Measurements from ENCODE around the gene BEGAIN.

Gene BEGAIN

DNA sequence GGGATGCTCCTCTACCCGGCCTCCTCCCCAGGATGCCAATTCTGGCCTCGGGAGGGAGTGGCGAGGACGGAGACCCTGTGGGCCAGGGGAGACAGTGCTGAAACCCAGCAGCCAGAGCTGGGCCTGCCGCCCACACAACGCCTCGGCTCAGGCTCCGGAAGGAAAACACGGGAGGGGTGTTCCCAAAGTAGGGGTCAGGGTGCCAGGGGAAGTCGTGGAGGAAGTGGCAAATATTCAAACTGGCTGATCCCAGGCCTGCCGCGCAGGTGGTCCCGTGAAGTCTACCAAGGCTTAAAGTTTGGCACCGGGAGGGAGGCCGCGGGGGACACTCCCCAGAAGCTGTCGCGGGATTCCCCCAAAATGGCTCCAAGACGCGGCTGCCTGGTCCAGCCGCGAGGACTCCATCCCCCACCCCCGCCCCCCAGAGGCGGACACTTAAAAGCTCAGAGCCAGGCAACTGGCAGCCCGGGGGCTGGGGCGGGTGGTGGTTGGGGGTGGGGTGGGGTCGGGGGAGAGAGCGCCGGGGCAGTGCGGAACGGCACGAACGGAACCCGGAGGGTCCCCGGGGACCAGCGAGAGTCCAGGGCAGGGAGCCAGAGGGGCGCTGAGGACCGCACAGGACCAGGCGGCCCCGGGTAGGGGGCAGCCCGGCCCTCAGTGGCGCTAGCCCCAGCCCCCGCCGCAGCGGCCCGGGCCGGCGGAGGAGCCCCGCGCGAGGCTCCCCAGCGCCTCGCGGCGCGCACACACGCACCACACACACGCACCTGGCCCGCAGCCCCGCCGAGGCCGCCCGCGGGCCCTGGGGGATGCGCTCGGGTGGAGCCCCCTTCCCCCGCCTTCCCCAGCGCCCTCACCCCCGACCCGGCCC, 20.0 kb downstream of the BEGAIN start:
- Histone ChIP-seq H3K27me3 (ENCODE audit: insufficient read depth, low read length) (no peaks in the 10 kb centered on the region), H3F3A (ENCODE audit: insufficient read depth, low read length) (no peaks in the 10 kb centered on the region), H3K9me2 (ENCODE audit: low read depth, low read length) (no peaks in the 10 kb centered on the region), H3K4me2 (ENCODE audit: low read length) (no peak overlapping the region), H3K9me3 (ENCODE audit: low read length) (no peaks in the 10 kb centered on the region), H3K4me3 (ENCODE audit: low read depth, low read length, poor library complexity, severe bottlenecking) (no peak overlapping the region), H3K9ac (ENCODE audit: low read length) (no peak overlapping the region), H3K36me3 (ENCODE audit: insufficient read depth, low read length) (no peaks in the 10 kb centered on the region), H3K27ac (ENCODE audit: low read depth, low read length, poor library complexity, severe bottlenecking) (no peak overlapping the region), H2AFZ (ENCODE audit: low read length) (no peak overlapping the region), H3K79me2 (ENCODE audit: insufficient read depth, low read length) (no peaks in the 10 kb centered on the region), H3K4me1 (ENCODE audit: insufficient read depth, low read length, severe bottlenecking) (no peaks in the 10 kb centered on the region), H4K20me1 (ENCODE audit: insufficient read depth, low read length) (no peaks in the 10 kb centered on the region)
- no peak for TF ChIP-seq EZH2 (IDR thresholded peaks at IDR 0.05; ENCODE audit: borderline replicate concordance, low read length)
- TF ChIP-seq, protein P1, sequence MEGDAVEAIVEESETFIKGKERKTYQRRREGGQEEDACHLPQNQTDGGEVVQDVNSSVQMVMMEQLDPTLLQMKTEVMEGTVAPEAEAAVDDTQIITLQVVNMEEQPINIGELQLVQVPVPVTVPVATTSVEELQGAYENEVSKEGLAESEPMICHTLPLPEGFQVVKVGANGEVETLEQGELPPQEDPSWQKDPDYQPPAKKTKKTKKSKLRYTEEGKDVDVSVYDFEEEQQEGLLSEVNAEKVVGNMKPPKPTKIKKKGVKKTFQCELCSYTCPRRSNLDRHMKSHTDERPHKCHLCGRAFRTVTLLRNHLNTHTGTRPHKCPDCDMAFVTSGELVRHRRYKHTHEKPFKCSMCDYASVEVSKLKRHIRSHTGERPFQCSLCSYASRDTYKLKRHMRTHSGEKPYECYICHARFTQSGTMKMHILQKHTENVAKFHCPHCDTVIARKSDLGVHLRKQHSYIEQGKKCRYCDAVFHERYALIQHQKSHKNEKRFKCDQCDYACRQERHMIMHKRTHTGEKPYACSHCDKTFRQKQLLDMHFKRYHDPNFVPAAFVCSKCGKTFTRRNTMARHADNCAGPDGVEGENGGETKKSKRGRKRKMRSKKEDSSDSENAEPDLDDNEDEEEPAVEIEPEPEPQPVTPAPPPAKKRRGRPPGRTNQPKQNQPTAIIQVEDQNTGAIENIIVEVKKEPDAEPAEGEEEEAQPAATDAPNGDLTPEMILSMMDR (IDR thresholded peaks at IDR 0.05; ENCODE audit: low read length): no peak

DNA sequence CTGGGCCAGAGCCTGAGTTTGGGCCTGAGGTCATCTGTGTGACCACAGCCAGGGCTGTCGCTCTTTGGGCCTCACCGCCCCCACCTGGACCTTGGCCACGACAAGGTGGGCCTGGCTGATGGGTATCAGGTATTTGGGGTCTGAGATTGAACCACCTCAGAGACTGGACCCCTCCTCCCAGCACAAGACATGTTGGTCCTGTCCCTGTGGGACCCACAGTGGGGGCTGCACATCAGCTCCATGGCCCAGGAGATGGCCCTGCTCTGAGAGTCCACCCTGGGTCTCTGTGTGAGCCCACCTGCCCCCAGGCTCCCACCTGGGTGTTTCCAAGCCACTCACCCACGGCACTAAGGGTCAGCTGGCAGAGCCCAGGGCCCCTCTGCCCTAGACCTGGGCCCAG, 20.6 kb downstream of the BEGAIN start:
- Histone ChIP-seq H3K27me3 (ENCODE audit: insufficient read depth, low read length) (no peaks in the 10 kb centered on the region), H3K4me3 (ENCODE audit: low read depth, low read length, poor library complexity, severe bottlenecking) (no peak overlapping the region), H3K27ac (ENCODE audit: low read depth, low read length, poor library complexity, severe bottlenecking) (no peak overlapping the region), H3K9me3 (ENCODE audit: low read length) (no peaks in the 10 kb centered on the region), H3K4me1 (ENCODE audit: insufficient read depth, low read length, severe bottlenecking) (no peaks in the 10 kb centered on the region), H3K79me2 (ENCODE audit: insufficient read depth, low read length) (no peaks in the 10 kb centered on the region), H4K20me1 (ENCODE audit: insufficient read depth, low read length) (no peaks in the 10 kb centered on the region), H3K36me3 (ENCODE audit: insufficient read depth, low read length) (no peaks in the 10 kb centered on the region), H3K9ac (ENCODE audit: low read length) (no peak overlapping the region), H3K9me2 (ENCODE audit: low read depth, low read length) (no peaks in the 10 kb centered on the region), H3K4me2 (ENCODE audit: low read length) (no peak overlapping the region), H3F3A (ENCODE audit: insufficient read depth, low read length) (no peaks in the 10 kb centered on the region), H2AFZ (ENCODE audit: low read length) (no peak overlapping the region)
- no peak for TF ChIP-seq EZH2 (IDR thresholded peaks at IDR 0.05; ENCODE audit: borderline replicate concordance, low read length)
- TF ChIP-seq, protein P1 (IDR thresholded peaks at IDR 0.05; ENCODE audit: low read length): no peak

DNA sequence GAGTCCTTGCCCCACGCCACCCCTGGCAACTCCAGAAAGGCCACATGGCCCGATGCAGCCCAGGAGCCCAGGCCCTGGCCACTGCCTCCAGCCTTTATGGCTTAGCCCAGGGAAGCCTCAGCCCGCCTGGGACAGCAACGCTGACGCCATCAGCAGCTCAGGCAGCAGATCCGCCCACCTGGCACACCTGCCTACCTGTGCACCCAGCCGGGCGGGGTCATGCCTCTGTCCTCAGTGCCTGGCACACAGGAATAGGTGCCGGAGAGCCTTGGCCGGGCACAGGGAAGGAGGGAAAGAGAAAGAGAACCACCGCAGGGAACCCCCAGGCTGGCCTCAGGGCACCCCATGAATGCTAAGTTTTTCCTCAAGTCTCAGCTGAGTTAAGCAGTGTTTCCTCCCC, 21.1 kb downstream of the BEGAIN start:
- no peak overlapping the region for H2AFZ ChIP-seq (ENCODE audit: low read length)
- H3K4me2 ChIP-seq (ENCODE audit: low read length): no peak overlapping the region
- no peak for TF ChIP-seq EZH2 (IDR thresholded peaks at IDR 0.05; ENCODE audit: borderline replicate concordance, low read length)
- TF ChIP-seq, protein P1 (IDR thresholded peaks at IDR 0.05; ENCODE audit: low read length): no peak
- H3K9ac ChIP-seq (ENCODE audit: low read length): no peak overlapping the region
- no peak overlapping the region for H3K27ac ChIP-seq (ENCODE audit: low read depth, low read length, poor library complexity, severe bottlenecking)
- no peaks in the 10 kb centered on the region for H3K4me1 ChIP-seq (ENCODE audit: insufficient read depth, low read length, severe bottlenecking)
- H3K4me3 ChIP-seq (ENCODE audit: low read depth, low read length, poor library complexity, severe bottlenecking): no peak overlapping the region
- H3F3A ChIP-seq (ENCODE audit: insufficient read depth, low read length): no peaks in the 10 kb centered on the region
- no peaks in the 10 kb centered on the region for H3K9me2 ChIP-seq (ENCODE audit: low read depth, low read length)
- no peaks in the 10 kb centered on the region for H4K20me1 ChIP-seq (ENCODE audit: insufficient read depth, low read length)
- no peaks in the 10 kb centered on the region for H3K36me3 ChIP-seq (ENCODE audit: insufficient read depth, low read length)
- H3K9me3 ChIP-seq (ENCODE audit: low read length): no peaks in the 10 kb centered on the region
- no peaks in the 10 kb centered on the region for H3K79me2 ChIP-seq (ENCODE audit: insufficient read depth, low read length)
- no peaks in the 10 kb centered on the region for H3K27me3 ChIP-seq (ENCODE audit: insufficient read depth, low read length)

All from OCI-LY1 (cell line).